Measurements from ENCODE around the gene ADAP1.

The ADAP1 gene

DNA sequence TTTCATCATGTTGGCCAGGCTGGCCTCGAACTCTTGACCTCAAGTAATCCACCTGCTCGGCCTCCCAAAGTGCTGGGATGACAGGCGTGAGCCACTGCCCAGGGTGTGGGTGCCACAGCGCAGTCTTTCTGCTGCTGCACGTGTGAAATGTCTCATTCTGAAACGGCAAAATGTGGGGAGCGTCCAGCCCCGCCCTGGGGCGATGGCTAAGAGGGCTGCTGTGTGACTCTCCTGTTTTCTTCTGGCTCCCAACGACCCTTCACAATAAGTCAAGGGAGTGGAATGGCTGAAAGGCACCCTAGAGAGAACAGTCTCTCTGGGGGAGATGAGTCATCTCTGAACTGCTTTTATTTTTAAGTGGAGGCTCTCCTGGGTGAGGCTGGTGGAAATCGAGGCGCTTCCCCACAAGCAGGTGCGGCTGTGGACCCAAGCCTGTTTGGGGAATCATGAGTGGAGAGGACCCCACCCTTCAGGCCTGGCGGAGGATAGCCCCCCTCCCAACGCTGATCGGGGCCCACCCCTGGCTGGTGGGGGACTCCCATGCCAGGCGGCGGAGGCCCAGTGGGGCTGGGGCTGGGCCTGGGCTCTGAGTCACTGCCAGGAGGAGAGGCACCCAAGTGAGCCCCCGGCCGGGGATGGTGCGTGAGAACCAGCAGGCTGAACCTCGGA lies 18.0 kb downstream of the ADAP1 start (continued):
- TF ChIP-seq, protein P1, sequence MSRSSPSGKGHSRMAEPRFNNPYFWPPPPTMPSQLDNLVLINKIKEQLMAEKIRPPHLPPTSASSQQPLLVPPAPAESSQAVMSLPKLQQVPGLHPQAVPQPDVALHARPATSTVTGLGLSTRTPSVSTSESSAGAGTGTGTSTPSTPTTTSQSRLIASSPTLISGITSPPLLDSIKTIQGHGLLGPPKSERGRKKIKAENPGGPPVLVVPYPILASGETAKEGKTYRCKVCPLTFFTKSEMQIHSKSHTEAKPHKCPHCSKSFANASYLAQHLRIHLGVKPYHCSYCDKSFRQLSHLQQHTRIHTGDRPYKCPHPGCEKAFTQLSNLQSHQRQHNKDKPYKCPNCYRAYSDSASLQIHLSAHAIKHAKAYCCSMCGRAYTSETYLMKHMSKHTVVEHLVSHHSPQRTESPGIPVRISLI (tag by site-specific recombination; IDR thresholded peaks at IDR 0.05) = no peak
- peak; percentile 58 for TF ChIP-seq ZIC2 (tag by site-specific recombination; IDR thresholded peaks at IDR 0.05)

DNA sequence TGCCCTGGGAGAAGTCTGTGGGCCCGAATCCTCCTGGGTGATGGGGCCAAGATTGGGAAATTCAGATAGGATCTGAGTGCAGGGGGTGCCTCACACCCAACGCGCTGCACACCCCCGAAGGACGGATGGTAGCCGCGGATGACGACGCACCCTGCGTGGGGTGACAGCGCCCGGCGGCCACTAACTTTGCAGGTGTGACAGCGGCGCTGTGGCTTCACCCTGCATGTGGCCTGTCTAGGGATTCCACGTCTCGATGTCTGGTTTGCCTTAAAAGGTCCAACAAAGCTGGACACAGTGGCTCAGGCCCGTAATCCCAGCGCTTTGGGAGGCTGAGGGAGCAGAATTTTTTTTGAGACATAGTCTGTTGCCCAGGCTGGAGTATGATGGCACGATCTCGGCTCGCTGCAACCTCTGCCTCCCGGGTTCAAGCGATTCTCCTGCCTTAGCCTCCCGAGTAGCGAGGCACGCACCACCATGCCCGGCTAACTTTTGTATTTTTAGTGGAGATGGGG lies 18.6 kb downstream of the ADAP1 start:
- no peaks in the 10 kb centered on the region for H3K9me3 ChIP-seq (ENCODE audit: control insufficient read depth, insufficient read depth, low read depth, low read length)
- POLR2A ChIA-PET = no interaction called here

More for the DNA sequence above, 18.6 kb downstream of the ADAP1 start:
- H3K4me1 ChIP-seq (ENCODE audit: control insufficient read depth, insufficient read depth, low read length) = no peaks in the 10 kb centered on the region
- no peak overlapping the region for H3K27ac ChIP-seq (ENCODE audit: extremely low read depth, low read depth, low read length)
- TF ChIP-seq ZFP69B (tag by site-specific recombination; IDR thresholded peaks at IDR 0.05) (no peak), ZNF23 (tag by site-specific recombination; IDR thresholded peaks at IDR 0.05; ENCODE audit: borderline replicate concordance) (no peak), ZNF548 (tag by site-specific recombination; IDR thresholded peaks at IDR 0.05) (no peak), ZNF561 (tag by site-specific recombination; IDR thresholded peaks at IDR 0.05; ENCODE audit: borderline replicate concordance) (no peak), ZNF138 (tag by site-specific recombination; IDR thresholded peaks at IDR 0.05; ENCODE audit: borderline replicate concordance) (no peak), RBAK (tag by site-specific recombination; IDR thresholded peaks at IDR 0.05) (no peak), ZBTB1 (tag by site-specific recombination; IDR thresholded peaks at IDR 0.05) (no peak), ZNF157 (tag by site-specific recombination; IDR thresholded peaks at IDR 0.05) (no peak), ZNF155 (tag by site-specific recombination; IDR thresholded peaks at IDR 0.05) (no peak), ZNF341 (tag by site-specific recombination; IDR thresholded peaks at IDR 0.05; ENCODE audit: low read depth) (no peak), ZNF837 (tag by site-specific recombination; IDR thresholded peaks at IDR 0.05) (no peak), REPIN1 (tag by site-specific recombination; IDR thresholded peaks at IDR 0.05; ENCODE audit: low read depth) (no peak)
- TF ChIP-seq, protein P1 (tag by site-specific recombination; IDR thresholded peaks at IDR 0.05) = no peak
- TF ChIP-seq, protein P2, sequence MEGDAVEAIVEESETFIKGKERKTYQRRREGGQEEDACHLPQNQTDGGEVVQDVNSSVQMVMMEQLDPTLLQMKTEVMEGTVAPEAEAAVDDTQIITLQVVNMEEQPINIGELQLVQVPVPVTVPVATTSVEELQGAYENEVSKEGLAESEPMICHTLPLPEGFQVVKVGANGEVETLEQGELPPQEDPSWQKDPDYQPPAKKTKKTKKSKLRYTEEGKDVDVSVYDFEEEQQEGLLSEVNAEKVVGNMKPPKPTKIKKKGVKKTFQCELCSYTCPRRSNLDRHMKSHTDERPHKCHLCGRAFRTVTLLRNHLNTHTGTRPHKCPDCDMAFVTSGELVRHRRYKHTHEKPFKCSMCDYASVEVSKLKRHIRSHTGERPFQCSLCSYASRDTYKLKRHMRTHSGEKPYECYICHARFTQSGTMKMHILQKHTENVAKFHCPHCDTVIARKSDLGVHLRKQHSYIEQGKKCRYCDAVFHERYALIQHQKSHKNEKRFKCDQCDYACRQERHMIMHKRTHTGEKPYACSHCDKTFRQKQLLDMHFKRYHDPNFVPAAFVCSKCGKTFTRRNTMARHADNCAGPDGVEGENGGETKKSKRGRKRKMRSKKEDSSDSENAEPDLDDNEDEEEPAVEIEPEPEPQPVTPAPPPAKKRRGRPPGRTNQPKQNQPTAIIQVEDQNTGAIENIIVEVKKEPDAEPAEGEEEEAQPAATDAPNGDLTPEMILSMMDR (tag by site-specific recombination; IDR thresholded peaks at IDR 0.05) = no peak
- TF ChIP-seq, protein P3, sequence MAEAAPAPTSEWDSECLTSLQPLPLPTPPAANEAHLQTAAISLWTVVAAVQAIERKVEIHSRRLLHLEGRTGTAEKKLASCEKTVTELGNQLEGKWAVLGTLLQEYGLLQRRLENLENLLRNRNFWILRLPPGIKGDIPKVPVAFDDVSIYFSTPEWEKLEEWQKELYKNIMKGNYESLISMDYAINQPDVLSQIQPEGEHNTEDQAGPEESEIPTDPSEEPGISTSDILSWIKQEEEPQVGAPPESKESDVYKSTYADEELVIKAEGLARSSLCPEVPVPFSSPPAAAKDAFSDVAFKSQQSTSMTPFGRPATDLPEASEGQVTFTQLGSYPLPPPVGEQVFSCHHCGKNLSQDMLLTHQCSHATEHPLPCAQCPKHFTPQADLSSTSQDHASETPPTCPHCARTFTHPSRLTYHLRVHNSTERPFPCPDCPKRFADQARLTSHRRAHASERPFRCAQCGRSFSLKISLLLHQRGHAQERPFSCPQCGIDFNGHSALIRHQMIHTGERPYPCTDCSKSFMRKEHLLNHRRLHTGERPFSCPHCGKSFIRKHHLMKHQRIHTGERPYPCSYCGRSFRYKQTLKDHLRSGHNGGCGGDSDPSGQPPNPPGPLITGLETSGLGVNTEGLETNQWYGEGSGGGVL (tag by site-specific recombination; IDR thresholded peaks at IDR 0.05) = no peak
- TF ChIP-seq, protein P4, sequence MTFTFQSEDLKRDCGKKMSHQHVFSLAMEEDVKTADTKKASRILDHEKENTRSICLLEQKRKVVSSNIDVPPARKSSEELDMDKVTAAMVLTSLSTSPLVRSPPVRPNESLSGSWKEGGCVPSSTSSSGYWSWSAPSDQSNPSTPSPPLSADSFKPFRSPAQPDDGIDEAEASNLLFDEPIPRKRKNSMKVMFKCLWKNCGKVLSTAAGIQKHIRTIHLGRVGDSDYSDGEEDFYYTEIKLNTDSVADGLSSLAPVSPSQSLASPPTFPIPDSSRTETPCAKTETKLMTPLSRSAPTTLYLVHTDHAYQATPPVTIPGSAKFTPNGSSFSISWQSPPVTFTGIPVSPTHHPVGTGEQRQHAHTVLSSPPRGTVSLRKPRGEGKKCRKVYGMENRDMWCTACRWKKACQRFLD (tag by site-specific recombination; IDR thresholded peaks at IDR 0.05) = no peak
- TF ChIP-seq, protein P5, sequence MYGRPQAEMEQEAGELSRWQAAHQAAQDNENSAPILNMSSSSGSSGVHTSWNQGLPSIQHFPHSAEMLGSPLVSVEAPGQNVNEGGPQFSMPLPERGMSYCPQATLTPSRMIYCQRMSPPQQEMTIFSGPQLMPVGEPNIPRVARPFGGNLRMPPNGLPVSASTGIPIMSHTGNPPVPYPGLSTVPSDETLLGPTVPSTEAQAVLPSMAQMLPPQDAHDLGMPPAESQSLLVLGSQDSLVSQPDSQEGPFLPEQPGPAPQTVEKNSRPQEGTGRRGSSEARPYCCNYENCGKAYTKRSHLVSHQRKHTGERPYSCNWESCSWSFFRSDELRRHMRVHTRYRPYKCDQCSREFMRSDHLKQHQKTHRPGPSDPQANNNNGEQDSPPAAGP (tag by site-specific recombination; IDR thresholded peaks at IDR 0.05) = no peak
- CTCF ChIA-PET = interaction anchor here (0.6 kb wide), 1 partner anchor 73 kb away, joined by 4 read pairs; no protein-coding TSS in a partner anchor
- no peaks in the 10 kb centered on the region; a peak in 1 of 3 replicates for H3K36me3 ChIP-seq (ENCODE audit: control insufficient read depth in 2 of 2, insufficient read depth in 1 of 2, low read length in 2 of 2)
- no peak overlapping the region for H3K4me3 ChIP-seq (ENCODE audit: low read depth, low read length)
